Measurements from ENCODE around the gene RCOR2.
"Not testable (repeated sequence)": the region's sequence is repeated elsewhere in the genome, so short reads cannot be mapped to it uniquely, and the experiment has no call there.

DNA sequence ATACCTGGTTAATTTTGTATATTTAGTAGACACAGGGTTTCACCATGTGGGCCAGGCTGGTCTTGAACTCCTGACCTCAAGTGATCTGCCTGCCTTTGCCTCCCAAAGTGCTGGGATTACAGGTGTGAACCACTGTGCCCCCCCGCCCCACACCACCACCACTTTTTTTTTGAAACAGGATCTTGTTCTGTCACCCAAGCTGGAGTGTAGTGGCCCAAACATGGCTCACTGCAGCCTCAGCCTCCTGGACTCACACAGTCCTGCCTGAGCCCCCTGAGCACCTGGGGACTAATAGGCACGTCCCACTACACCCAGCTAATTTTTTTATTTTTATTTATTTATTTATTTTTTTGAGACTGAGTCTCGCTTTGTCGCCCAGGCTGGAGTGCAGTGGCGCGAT lies 53.3 kb downstream of the RCOR2 start:
- TF ChIP-seq, protein P1, sequence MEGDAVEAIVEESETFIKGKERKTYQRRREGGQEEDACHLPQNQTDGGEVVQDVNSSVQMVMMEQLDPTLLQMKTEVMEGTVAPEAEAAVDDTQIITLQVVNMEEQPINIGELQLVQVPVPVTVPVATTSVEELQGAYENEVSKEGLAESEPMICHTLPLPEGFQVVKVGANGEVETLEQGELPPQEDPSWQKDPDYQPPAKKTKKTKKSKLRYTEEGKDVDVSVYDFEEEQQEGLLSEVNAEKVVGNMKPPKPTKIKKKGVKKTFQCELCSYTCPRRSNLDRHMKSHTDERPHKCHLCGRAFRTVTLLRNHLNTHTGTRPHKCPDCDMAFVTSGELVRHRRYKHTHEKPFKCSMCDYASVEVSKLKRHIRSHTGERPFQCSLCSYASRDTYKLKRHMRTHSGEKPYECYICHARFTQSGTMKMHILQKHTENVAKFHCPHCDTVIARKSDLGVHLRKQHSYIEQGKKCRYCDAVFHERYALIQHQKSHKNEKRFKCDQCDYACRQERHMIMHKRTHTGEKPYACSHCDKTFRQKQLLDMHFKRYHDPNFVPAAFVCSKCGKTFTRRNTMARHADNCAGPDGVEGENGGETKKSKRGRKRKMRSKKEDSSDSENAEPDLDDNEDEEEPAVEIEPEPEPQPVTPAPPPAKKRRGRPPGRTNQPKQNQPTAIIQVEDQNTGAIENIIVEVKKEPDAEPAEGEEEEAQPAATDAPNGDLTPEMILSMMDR (conservative IDR thresholded peaks at IDR 0.05; ENCODE audit: low read depth, low read length): not testable (repeated sequence)
- TF ChIP-seq EZH2 (IDR thresholded peaks at IDR 0.05; ENCODE audit: borderline replicate concordance, low read depth, low read length, poor library complexity, severe bottlenecking): not testable (repeated sequence)

Measured in A673 (cell line).